Measurements from ENCODE around the gene RELN. TPM values are rescaled to one million over a fixed set of nuclear protein-coding genes. Genes with fewer than 3 reads are reported as not detected.

The RELN gene
- total and polyA plus RNA-seq, 9 of the 15 experiments (the other 6 are each of a cell fraction or from before 2014, with no cell fraction given) = 12.9 to 43.2 (median 18.1) TPM

GRCh38 chr7:103695521-103695920, 293.9 kb downstream of the RELN start (continued):
- TF ChIP-seq MTA3 (IDR thresholded peaks at IDR 0.05; ENCODE audit: borderline replicate concordance) (no peak), MXD1 (CRISPR knock-in tag; IDR thresholded peaks at IDR 0.05; ENCODE audit: borderline replicate concordance, poor library complexity, severe bottlenecking) (no peak), SNRNP70 (optimal IDR thresholded peaks at IDR 0.05; ENCODE audit: low read depth, low read length) (no peak)

GRCh38 chr7:103694304-103694703, 295.2 kb downstream of the RELN start:
- POLR2A ChIA-PET = no interaction called here
- H3K4me3 ChIP-seq = no peak overlapping the region
- BruUV-seq (replicated peaks) = no TSS peak
- FAIRE-seq (no peak), DNase-seq (ENCODE audit: extremely low read depth in 1 of 4, low spot score in 3 of 4) (no peak), ATAC-seq (no peak)
- H3K9ac ChIP-seq (ENCODE audit: insufficient read depth in 1 of 2, low read depth in 2 of 2, low read length in 2 of 2) = no peak overlapping the region
- H4K20me1 ChIP-seq (replicated peaks; ENCODE audit: control insufficient read depth, insufficient read depth, low read length) = no peaks in the 10 kb centered on the region
- WGBS (ENCODE audit: insufficient coverage, low coverage, missing lambda C conversion rate) = 52% methylated on average over 4 of the region's 4 CpGs
- no peaks in the 10 kb centered on the region for H3K9me3 ChIP-seq (replicated peaks; ENCODE audit: control insufficient read depth, insufficient read depth, low read depth, low read length)
- H3K27ac ChIP-seq (ENCODE audit: extremely low read depth, low read depth, low read length) = no peak overlapping the region
- H3K36me3 ChIP-seq (ENCODE audit: control insufficient read depth, insufficient read depth, low read length) = peaks cover 20% of the 10 kb centered on the region
- no peaks in the 10 kb centered on the region for H3K27me3 ChIP-seq (ENCODE audit: control insufficient read depth in 2 of 2, insufficient read depth in 2 of 2, low read length in 2 of 2)
- intact Hi-C loops (cut with micrococcal nuclease) (no loop called here), in situ Hi-C loops (cut with MboI) (no loop called here)
- no peak overlapping the region for H2AFZ ChIP-seq (ENCODE audit: low read depth, low read length)
- H3K79me2 ChIP-seq (ENCODE audit: control insufficient read depth, insufficient read depth, low read length) = no peaks in the 10 kb centered on the region
- CTCF ChIA-PET (ENCODE audit: low intra/inter-chr PET ratio) = no interaction called here
- H3K9me1 ChIP-seq (ENCODE audit: control insufficient read depth, insufficient read depth, low read length) = no peaks in the 10 kb centered on the region
- H3K4me2 ChIP-seq (ENCODE audit: insufficient read depth, low read length) = no peak overlapping the region
- no peaks in the 10 kb centered on the region for H3K4me1 ChIP-seq (replicated peaks in 1 of 2; ENCODE audit: control insufficient read depth in 2 of 2, insufficient read depth in 2 of 2, low read length in 2 of 2)
- TF ChIP-seq DPF2 (IDR thresholded peaks at IDR 0.05) = no peak
- no peak for TF ChIP-seq PHF8 (IDR thresholded peaks at IDR 0.05; ENCODE audit: borderline replicate concordance, low read length)
- TF ChIP-seq HNRNPLL (IDR thresholded peaks at IDR 0.05; ENCODE audit: low read depth, low read length, poor library complexity, severe bottlenecking) = no peak
- TF ChIP-seq HDGF (IDR thresholded peaks at IDR 0.05) = no peak
- no peak for TF ChIP-seq SMAD3 (CRISPR knock-in tag; conservative IDR thresholded peaks at IDR 0.05)
- no peak for TF ChIP-seq HNRNPUL1 (IDR thresholded peaks at IDR 0.05; ENCODE audit: low read length)
- TF ChIP-seq THAP7 (CRISPR knock-in tag; IDR thresholded peaks at IDR 0.05) = no peak
- no peak for TF ChIP-seq PURB (CRISPR knock-in tag; IDR thresholded peaks at IDR 0.05; ENCODE audit: low read depth)
- no peak for TF ChIP-seq CAMTA2 (CRISPR knock-in tag; conservative IDR thresholded peaks at IDR 0.05)
- TF ChIP-seq TCF3 (CRISPR knock-in tag; IDR thresholded peaks at IDR 0.05) = no peak
- no peak for TF ChIP-seq TFAM (CRISPR knock-in tag; conservative IDR thresholded peaks at IDR 0.05)
- no peak for TF ChIP-seq AFF1 (IDR thresholded peaks at IDR 0.05; ENCODE audit: low read depth in 1 of 2, partially characterized antibody in 2 of 2)
- no peak for TF ChIP-seq ZNF212 (CRISPR knock-in tag; IDR thresholded peaks at IDR 0.05)
- no peak for TF ChIP-seq LEF1 (IDR thresholded peaks at IDR 0.05)
